HepG2 (cell line): ENCODE data around the gene AMBRA1.

Source experiments
- CHD4 ChIP-seq: fragments of 200-600 bp; sonication (generic); IDR thresholded peaks from 2 replicates; pipeline ENCODE4 v1.7.0; 2017; ENCODE audit warnings: mild to moderate bottlenecking, low read length, borderline replicate concordance
- EP300 ChIP-seq, 3 experiments: sonication (generic) in 1 of 3; formaldehyde crosslinking in 1 of 3; IDR thresholded peaks; 2 replicates each; pipeline versions ENCODE4 v1.5.1 to v1.6.1; 2011 to 2020; ENCODE audit warnings: low read depth in 2 of 3, low read length in 2 of 3, borderline replicate concordance in 1 of 3, improper control_type of control experiment in 1 of 3, mild to moderate bottlenecking in 1 of 3, missing genetic modification reagents in 1 of 3, moderate library complexity in 1 of 3
- EZH2 ChIP-seq: conservative IDR thresholded peaks from 2 replicates; pipeline ENCODE4 v1.6.1; 2012; ENCODE audit warnings: mild to moderate bottlenecking, low read depth, low read length, moderate library complexity
- MYC ChIP-seq: sonication (generic); formaldehyde crosslinking; IDR thresholded peaks from 2 replicates; pipeline ENCODE4 v1.9.0; 2021; ENCODE audit warnings: missing genetic modification reagents, borderline replicate concordance
- NFE2L2 ChIP-seq: fragments of 150-350 bp; IDR thresholded peaks from 2 replicates; pipeline ENCODE4 v1.6.1; 2014; ENCODE audit warnings: low read length
- POLR2A ChIP-seq, 2 experiments: IDR thresholded peaks; 2 replicates each; pipeline ENCODE4 v1.6.1; 2011; ENCODE audit warnings: low read depth in 2 of 2, low read length in 2 of 2, mild to moderate bottlenecking in 1 of 2, moderate library complexity in 1 of 2; ENCODE audit not compliant: insufficient read depth in 1 of 2
- PREB ChIP-seq: sonication (generic); formaldehyde crosslinking; IDR thresholded peaks from 2 replicates; pipeline ENCODE4 v1.4.0; 2020; ENCODE audit warnings: missing genetic modification reagents
- RERE ChIP-seq: IDR thresholded peaks from 2 replicates; pipeline ENCODE4 v1.6.1; 2016; ENCODE audit warnings: low read depth, missing genetic modification reagents, missing compliant biosample characterization
- SMC3 ChIP-seq: IDR thresholded peaks from 2 replicates; pipeline ENCODE4 v1.6.1; 2011; ENCODE audit warnings: low read length, improper control_type of control experiment
- SP4 ChIP-seq: sonication (generic); formaldehyde crosslinking; IDR thresholded peaks from 2 replicates; pipeline ENCODE4 v1.8.1; 2023; ENCODE audit warnings: mild to moderate bottlenecking, missing genetic modification reagents
- ZFP41 ChIP-seq: sonication (generic); formaldehyde crosslinking; IDR thresholded peaks from 2 replicates; pipeline ENCODE4 v1.4.0; 2020; ENCODE audit warnings: mild to moderate bottlenecking, missing genetic modification reagents, borderline replicate concordance
- ZFX ChIP-seq: sonication (generic); formaldehyde crosslinking; IDR thresholded peaks from 2 replicates; pipeline ENCODE4 v1.4.0; 2020; ENCODE audit warnings: mild to moderate bottlenecking, low read depth, missing genetic modification reagents, moderate library complexity
- ZNF274 ChIP-seq: sonication (generic); formaldehyde crosslinking; IDR thresholded peaks from 2 replicates; pipeline ENCODE4 v1.5.1; 2020; ENCODE audit warnings: mild to moderate bottlenecking, missing genetic modification reagents
- ZNF512 ChIP-seq: sonication (generic); formaldehyde crosslinking; IDR thresholded peaks from 2 replicates; pipeline ENCODE4 v1.4.0; 2020; ENCODE audit warnings: mild to moderate bottlenecking, missing genetic modification reagents

GRCh38 chr11:46485856-46486443 lies 107.9 kb downstream of the AMBRA1 start:
- no peak for TF ChIP-seq SMC3
- TF ChIP-seq NFE2L2: no peak
- no peak for TF ChIP-seq EP300 (IDR thresholded peaks at IDR 0.05; ENCODE audit: low read depth in 2 of 2, low read length in 2 of 2)
- no peak for TF ChIP-seq EP300 (CRISPR knock-in tag; IDR thresholded peaks at IDR 0.05; ENCODE audit: borderline replicate concordance)
- TF ChIP-seq CHD4: no peak
- no peak for TF ChIP-seq MYC (CRISPR knock-in tag)
- TF ChIP-seq ZFP41 (CRISPR knock-in tag): no peak
- no peak for TF ChIP-seq PREB (CRISPR knock-in tag)
- TF ChIP-seq ZFX (CRISPR knock-in tag): no peak
- TF ChIP-seq SP4 (CRISPR knock-in tag): no peak
- TF ChIP-seq ZNF512: no peak
- TF ChIP-seq POLR2A (IDR thresholded peaks at IDR 0.05; ENCODE audit: insufficient read depth in 1 of 2, low read depth in 2 of 2, low read length in 2 of 2): no peak
- TF ChIP-seq EZH2: no peak
- TF ChIP-seq RERE (CRISPR knock-in tag): no peak
- no peak for TF ChIP-seq ZNF274
